ENCODE measurements around the gene ZNFX1.
"Not testable (repeated sequence)": the region's sequence is repeated elsewhere in the genome, so short reads cannot be mapped to it uniquely, and the experiment has no call there.

ZNFX1 gene

DNA sequence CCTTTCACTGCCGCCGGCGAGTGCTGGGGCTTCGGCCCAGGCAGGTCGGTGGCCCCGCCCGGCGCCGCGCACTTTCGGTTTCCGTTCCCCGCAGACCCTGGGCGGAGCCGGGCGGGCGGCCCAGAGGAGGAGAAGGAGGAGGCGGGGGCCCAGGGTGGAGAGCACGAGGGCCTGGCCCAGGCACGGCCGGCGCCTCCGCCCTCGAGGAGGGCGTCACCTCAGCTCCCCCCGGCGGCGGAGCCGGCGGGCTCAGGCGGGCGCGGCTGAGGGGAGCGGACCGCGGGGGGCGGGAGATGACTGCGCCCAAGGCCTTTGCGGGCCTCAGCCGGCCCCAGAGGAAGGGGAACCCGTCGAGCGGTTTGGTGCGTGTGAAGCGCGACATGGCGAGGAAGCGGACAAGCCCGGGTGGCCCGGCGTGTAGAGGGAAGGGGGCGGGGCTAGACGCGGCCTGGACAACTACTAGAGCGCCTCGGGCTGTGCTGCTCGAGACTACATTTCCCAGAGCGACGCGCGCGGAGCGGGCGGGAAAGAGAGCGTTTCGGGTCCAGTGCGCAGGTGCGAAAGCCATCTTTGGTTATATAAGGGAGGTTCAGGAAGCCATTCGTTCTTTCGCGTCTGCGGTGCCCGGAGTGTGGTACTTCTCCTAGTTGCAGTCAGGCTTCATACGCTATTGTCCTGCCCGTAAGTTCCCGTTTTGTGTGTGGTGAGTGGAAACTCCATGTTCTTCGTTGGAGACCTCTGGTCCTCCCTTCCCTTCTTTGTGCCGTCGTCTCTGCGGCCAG, at the start of gene ZNFX1:
TSS of gene ZNFX1 (minus strand) at position 22 of the 782 bp plus-strand sequence. CDS start 2,218 bp downstream, outside the sequence.
- DNase-seq (ENCODE audit: low read depth): peak; percentile 97

DNA sequence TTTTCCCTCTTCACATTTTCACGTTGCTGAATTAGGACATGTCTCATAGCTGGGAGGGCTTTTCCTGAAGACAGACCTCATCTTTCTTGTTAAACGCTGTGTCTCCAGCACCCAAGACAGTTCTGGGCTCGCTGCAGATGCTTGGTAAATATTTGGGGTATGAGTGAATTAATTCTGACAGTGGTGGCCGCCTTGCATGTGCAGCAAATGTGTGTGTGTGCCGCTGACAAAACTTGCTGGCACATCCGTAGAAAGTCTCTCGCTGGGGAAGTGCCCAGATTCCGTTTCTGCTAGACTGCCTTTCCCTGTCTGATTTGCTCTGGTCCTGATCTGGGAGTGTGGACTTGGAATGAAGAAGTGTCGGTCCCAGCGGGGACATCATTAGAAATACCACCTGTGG, 48.2 kb upstream of the ZNFX1 start:
- no peak for DNase-seq (ENCODE audit: low read depth)

DNA sequence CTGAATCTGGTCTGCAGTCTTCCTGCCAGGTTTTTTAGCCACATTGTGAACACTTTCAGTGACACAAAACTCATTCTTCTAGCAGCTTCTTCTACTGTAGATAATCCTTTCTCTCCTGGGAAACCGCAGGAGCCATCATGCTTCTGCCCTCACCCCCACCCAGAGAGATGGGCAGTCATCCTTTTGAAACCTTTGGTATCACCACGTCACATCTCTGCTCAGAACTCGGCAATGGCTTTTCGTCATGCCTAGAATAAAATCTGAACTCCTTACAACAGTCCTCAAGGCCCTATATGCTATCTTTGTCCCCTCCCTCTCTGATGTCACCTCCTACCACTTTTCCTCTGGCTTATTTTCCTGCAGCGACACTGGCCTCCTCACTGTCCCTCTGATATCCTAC, 46.4 kb upstream of the ZNFX1 start:
- no peak for DNase-seq (ENCODE audit: low read depth)

DNA sequence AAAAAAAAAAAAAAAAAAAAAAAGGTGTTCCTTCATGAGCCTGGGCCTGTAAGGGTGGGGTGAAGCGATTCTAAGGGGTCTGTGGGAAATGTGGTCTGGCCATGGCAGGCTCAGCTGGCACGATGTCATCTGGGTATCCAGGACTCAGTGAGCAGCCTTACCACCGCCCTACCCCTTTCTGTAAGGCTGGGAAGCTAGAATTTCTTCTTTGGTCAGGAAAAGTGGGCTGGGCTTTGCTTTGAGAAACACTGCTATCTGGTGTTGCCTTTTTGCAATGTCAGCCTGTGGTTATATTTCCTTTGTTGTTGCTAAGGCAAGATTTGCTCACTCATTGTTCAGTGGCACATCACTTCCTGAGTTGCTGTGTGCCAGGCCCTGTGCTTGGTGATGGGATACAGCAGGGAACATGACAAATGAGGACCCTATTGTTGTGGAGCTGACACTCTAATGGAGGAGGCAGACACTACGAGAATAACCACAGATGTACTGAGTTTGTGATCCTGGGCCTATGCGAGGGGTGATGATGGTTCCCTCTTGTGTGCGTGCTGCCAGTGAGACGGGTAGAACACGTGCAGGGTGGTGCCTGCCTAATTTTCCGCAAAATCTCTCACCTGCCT, 45.9 kb upstream of the ZNFX1 start:
- DNase-seq (ENCODE audit: low read depth): no peak

DNA sequence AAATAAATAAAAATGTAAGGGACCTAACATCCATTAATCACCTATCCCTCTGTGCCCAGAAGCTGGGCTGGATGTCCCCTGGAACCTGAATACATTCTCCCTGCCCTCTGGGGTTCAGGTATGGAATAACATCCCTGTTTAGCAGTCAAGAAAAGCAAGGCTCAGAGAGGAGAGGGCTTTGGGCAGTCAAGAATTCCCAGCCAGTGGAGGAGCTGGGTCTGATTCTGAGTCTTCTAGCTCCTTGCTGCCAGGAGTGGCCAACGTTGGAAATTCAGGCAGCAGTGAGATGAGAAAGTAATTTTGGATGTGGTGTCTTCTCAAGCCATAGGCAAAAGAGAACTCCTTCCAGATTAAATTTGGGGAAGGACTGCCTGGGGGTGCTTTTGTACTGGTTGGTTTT, 42.6 kb upstream of the ZNFX1 start:
- DNase-seq (ENCODE audit: low read depth): no peak

DNA sequence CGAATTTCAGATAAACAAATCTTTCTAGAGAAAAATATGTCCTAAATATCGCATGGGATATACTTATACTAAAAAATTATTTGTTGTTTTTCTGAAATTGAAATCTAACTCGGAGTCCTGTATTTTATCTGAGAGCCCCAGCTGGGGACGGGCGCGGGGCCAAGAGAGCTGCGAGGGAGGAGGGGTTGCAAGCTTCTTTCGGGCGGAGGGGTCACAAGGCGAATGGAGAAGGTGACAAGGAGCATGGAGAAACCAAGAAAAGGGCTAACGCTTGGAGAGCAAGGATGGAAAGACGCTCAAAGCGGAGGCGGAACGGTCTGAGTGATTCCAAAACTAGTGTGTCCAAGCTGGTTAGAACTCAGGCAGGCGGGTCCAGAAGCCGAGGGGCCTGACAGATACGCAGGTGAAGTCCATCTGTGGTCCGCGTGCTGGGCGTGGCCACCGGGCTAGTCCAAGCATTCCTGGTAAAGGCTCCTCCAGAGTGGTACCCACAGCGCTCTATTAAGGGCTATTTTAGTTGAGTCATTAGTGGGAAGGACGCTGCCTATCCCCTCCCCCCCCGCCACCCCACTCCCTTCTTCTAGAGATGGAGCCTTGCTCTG, 41.5 kb upstream of the ZNFX1 start:
- DNase-seq (ENCODE audit: low read depth): no peak

DNA sequence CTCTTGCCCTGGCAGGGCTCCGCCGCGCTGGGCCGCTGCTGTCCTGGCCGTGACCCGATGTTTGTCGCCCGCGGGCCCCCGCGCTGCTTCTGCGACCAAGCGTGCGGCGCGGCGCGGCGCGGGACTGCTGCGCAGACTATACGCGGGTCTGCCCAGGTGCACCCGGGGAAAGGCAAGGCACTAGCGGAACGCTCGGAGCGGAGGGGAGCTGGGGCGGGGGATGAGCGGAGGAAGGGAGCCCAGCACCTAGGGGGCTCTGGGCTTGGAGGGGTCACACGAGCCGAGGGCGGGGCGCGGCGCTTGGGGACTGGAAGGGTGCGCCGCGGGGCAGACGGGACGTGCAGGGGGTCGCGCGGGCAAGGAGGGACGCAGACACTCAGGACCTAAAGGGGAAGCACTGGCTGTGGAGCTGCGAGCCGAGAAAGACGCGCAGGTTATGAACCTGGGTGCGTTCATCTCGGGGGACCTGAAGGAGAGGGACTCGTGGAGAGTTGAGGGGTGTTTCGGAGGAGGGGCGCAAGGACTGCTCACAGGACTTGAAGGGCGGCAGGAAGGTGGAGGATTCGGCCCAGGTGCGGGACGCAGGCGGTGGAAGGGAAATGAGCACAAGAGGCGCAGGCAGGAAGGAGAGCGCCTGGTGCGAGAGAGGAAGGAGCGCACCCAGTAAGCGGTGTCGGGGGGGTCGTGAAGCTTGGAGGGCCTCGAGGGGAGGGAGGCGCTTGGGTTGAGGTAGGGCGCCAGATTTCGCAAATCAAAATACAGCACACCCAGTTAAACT, 40.8 kb upstream of the ZNFX1 start:
- DNase-seq (ENCODE audit: low read depth): no peak

DNA sequence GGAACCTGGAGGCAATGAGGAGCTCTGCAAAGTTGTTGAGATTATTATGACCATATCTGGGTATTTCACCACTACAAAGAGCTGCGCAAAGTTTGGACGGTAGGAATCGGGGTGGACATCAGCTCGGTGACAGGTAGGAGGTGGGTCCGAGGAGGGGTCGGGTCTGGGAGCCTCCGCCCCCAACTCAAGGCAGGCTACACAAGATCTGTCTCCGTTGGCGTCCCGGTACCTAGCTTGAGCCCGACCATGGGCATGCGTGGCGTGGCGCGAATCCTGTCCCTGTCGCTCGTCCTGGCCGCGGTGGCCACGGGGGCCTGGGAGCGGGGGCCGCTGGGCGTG, 40.2 kb upstream of the ZNFX1 start:
- DNase-seq (ENCODE audit: low read depth): no peak

DNA sequence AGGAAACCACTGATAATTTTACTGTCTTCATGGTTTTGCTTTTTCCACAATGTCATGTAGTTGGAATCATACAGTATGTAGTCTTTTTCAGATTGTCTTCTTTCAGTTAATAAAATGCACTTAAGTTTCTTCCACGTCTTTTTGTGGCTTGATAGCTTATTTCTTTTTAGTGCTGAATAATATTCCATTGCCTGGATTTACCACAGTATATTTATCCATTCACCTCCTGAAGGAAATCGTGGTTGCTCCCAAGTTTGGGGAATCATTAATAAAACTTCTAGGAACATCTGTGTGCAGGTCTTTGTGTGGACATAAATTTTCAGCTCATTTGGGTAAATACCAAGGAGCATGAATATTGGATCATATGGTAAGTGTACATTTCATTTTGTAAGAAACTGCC, 38.8 kb upstream of the ZNFX1 start:
- DNase-seq (ENCODE audit: low read depth): no peak

DNA sequence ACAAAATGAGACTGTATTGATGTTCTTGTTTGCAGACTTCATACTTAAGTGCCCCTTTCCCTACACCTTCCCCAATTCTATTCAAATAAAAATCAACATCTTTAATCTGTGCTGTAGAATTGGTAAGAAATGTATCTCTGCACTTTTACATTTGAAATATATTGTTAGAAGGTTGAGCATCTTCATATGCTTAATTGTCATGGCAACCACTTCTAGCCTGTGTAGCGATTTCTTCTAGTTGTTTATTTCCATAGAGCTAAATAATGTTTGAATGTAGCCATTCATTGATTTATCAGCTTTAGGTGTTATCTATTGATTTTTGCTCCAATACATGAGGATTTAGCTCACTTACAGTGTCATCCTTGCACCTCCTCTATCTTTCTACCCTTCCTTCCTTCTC, 37.7 kb upstream of the ZNFX1 start:
- DNase-seq (ENCODE audit: low read depth): no peak

DNA sequence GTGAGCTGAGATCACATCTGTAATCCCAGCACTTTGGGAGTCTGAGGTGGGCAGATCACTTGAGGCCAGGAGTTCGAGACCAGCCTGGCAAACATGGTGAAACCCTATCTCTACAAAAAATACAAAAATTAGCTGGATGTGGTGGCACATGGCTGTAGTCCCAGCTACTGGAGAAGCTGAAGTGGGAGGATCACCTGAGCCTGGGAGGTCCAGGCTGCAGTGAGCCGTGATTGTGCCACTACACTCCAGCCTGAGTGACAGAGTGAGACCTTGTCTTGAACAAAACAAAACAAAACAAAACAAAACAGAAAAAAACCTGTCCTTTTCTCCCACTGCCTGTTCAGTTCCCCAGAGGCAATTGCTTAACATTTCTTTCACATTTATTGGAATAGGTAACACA, 36.2 kb upstream of the ZNFX1 start:
- DNase-seq (ENCODE audit: low read depth): not testable (repeated sequence)

DNA sequence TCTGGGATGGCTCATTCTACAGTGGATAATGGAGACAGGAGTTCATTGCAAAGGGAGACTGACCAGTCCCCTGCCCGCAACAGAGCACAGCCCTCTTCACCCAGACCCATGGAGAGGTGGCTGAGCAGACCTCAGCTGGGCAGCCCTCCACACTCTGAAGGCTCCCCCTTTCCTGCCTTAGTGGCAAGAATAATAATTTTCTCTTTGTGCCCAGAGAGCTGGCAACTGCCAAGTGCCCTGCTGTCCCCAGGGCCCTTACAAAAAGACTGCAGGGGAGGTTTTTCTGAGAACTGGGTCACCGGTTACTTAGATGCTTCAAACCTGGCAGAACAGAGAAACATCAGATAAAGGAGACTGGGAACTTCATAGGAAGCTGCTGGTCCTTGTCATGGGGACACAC, 35.4 kb upstream of the ZNFX1 start:
- no peak for DNase-seq (ENCODE audit: low read depth)

DNA sequence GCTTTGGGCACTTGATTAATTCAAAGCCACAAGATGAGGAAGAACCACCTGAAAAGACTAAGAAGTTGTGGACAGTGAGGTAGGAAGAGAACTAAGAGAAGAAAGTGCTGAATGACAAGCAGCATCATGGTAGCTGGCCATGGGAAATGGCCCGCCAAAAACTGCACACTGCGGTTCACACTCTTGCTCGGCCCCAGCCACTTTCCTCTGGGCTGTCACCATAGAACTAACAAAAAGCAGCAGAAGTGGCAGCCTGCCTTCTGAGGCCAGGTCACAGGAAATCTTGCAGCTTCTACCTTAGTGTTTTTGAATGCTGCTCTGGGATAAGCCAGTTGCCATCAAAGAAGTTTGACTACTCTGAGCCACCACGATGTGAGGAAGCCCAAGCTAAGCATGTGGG, 34.8 kb upstream of the ZNFX1 start:
- DNase-seq (ENCODE audit: low read depth): no peak

DNA sequence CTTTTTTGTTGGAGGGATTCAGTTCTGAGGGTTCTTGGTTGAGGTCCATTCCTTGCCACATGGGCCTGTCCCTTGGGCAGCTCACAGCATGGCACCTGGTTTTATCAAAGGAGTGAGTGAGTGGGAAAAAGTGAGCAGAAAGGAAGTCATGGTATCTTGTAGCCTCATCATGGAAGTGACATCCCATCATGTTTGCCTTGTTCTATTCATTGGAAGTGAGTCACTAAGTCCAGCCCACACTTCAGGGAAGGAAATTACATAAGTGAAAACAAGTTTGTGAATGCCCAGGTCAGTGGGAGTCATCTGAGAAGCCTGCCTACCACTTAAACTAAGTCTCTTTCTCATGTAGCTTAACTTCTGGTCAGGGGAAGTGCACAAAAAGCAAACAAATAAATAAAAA, 32.8 kb upstream of the ZNFX1 start:
- no peak for DNase-seq (ENCODE audit: low read depth)

DNA sequence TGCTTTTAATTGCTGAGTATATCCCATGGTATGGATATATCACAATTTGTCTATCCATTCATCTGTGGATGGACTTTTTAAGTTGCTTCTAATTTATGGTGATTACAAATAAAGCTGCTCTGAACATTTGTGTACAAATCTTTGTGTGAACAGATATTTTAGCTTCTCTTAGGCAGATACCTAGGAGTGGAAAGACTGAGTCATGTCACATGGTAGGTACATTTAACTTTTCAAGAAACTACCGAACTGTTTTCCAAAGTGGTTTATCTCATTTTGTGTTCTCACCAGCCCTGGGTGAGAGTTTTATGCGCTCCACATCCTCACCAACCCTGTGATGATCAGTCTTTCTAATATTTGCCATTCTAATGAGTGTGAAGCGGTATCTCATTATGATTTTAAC, 31.0 kb upstream of the ZNFX1 start:
- DNase-seq (ENCODE audit: low read depth): no peak

DNA sequence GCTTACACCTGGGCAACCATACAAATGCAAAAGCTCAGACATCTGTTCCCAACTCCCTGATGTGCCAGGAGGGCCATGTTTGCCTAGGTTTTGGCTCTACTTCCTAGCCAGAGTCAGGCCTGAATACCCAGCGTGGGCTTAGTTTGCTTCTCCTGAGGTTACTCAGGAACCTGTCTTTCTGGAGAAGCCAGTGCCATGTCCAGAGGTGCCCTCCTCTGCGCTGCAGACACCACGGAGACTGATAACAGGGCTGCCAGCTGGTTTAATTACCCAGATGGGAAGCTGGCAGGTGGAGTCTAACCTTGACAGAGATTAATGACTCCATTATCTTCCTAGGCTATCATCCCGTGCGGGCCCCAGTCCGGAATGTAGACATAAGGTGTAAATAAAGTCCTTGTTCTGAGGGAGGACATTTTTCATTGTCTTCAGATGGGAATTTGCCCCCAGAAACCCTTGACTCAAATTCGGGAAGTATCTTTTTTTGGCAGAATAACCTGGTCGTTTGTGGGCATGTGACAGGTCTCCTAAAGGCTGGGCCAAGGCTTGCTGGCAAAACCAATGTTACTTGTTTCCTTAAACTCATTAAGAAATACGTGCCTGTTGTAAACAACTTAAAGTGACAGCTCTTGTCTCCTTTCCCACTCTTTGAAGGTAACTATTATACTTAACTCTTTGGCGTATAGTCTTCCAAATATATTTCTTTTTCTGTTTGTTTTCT, 29.2 kb upstream of the ZNFX1 start:
- no peak for DNase-seq (ENCODE audit: low read depth)

DNA sequence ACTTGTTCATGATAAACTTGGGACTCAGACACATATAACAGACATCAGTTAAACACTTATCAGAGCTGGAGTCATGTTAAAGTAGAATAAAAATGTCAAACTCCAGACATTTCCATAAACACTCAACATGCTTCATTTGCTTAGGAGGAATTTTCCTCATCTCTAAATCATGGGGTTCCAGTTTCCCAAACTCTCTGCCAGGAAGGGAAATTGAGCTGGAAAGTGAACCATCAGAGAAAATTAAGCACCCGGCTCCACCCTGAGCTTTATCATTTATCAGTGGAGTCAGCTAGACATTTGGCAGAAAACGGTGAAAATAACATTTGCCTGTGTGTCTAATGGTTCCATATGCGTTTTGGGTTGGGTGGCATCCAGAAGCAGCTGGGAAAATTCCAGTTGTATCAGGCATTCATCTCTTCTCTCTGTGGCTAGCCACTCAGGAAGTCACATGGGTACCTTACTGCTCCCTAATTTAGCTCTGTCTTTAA, 25.3 kb upstream of the ZNFX1 start:
- DNase-seq (ENCODE audit: low read depth): no peak

DNA sequence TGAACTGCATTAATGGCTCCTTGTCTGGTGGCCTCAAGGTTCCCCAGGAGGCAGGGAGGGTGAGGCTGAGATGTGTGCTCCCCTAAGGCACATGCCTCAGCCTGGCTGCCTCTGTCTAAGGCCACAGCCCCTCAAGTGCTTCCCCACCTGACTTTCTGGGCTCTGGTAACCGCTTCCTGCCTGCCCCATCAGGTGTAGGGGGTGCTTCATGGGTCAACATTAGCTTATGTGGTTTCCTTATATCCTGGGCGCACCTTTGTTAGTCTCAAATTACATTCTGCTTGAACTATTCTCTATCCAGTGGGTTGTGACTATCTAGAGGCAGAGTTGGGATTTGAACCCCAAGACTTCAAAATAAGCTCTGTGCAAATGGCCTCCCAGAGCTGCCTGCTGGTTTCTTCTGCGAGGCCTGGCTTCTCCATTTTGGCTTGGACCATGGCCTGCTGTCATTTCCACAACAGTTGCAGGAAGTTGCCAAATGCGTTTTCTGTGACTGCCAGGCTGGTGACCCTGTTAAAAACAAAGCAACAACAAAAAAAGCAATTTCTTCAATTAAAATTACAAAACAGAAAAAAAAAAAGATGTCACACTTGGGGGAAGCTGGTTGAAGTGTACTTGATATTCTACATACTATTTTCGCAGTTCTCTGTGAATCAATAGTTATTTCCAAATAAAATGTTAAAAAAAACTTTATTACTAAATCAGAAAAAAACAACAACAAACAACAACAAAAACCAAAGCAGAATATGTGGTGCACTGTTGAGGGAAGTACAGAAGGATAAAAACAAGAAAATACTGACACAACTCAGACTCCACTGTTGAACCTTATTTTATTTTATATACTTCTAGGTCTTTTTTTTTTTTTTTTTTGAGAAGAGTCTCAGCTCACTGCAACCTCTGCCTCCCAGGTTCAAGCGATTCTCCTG, 20.0 kb upstream of the ZNFX1 start:
- DNase-seq (ENCODE audit: low read depth): no peak

DNA sequence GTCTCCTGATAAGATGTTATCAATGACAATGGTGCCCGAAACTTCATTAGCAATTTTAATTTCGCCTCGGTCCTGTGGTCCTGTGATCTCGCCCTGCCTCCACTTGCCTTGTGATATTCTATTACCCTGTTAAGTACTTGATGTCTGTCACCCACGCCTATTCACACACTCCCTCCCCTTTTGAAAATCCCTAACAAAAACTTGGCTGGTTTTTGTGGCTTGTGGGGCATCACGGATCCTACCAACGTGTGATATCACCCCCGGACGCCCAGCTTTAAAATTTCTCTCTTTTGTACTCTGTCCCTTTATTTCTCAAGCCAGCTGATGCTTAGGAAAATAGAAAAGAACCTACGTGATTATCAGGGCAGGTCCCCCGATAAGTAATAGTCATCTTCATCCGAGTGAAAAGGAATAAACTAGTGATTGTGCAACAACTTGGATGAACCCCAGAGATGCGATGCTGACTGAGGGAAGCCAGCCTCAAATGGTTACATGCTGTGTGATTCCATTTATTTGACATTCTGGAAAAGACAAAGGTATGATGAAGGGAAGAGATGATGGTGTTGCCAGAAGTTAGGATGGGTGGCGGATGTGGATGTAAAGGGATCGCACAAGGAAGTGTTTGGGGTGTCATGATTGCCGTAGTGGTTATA, 16.3 kb upstream of the ZNFX1 start:
- not testable (repeated sequence) for DNase-seq (ENCODE audit: low read depth)

DNA sequence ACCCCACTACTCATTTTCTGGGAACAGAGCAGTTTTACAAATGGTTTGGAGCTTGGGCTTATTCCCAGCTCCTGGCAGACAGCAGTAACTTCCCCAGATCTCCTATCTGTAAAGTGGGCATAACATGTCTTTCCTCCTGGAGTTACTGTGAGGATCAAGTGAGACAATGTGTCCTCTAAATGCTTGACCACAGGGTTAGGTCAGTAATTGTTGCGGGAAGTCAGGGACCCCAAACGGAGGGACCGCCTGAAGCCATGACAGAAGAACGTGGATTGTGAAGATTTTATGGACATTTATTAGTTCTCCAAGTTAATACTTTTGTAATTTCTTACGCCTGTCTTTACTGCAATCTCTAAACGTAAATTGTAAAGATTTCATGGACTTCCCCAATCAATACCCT, 15.3 kb upstream of the ZNFX1 start:
- DNase-seq (ENCODE audit: low read depth): no peak

Measured in activated T-cell treated with anti-CD3 and anti-CD28 coated beads for 48 hours (primary cell).